Measurements from ENCODE around the gene SHB.

Gene SHB

DNA sequence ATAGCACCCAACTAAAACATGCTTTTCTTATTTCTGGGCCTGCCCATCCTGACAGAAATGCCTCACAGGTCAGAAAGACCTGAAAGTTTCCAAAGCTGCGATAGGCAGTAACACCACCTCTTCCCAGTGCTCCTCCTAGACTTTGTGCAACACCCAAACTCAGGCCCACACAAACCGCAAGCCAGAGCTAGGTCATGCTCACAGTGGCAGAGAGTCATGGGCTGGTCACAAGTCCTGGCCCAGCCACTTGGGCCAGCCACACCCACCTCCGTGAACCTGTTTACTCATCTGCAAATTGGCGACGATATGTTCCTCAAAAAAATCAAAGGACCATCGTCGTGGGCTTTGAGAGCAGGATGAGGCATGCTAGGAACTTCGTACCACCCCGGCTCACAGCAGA lies 121.0 kb downstream of the SHB start:
- no peak for DNase-seq

DNA sequence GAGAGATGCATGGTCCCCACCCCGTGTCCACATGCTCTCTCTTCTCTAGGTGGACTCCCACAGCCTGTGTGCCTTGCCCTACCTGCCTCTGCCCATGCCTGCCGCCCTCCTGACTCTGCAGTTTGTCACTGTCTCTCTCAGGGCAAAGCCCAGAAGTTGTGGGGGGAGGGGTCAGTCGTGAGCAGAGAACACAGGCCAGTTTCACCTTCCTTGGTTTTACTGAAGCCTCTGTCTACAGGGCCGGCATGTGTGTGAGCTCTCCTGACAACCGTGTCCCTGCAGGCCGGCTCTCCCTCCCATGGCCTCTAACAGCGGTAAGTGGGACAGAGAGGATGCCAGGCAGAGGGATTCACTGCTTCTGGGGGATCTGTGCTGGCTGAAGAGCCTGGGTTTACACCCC lies 121.6 kb downstream of the SHB start:
- no peak for DNase-seq

DNA sequence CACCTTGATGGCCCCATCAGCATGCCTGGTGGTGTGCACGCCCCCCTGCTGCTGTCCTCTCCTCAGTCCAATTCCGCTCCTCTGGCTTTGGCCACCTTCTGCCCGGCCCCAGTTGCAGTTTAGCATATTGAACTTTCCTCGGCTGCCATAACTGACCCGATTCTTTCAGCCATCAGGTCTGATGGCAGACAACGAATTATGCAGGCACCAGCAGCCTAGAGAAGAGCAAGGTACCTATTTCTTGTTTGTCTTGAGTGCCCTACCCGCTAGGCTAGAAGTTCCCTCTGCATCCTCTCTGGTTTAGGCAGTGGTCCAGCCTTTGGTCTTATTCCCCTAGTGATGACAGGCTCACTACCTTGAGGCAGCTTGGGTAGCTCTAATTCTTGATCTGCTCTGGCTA lies 122.1 kb downstream of the SHB start:
- no peak for DNase-seq

DNA sequence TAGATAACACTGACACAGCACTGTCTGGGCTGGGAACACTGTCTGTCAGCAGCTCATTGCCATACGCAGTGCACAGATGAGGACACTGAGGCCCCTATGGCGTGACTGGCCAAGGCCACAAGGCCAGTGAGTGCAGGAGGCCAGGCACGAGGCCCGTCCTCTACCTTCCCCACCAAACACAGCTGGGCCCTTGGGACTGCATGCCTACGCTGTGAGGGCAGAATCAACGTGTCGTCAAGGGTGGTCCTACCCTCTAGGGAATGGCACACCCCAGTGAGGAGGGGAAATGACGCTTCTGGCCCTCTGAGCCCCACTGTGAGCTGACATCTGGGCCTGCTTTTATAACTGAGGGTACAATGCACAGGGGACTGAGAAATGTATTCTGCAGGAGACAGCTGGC lies 123.0 kb downstream of the SHB start:
- no peak for DNase-seq

DNA sequence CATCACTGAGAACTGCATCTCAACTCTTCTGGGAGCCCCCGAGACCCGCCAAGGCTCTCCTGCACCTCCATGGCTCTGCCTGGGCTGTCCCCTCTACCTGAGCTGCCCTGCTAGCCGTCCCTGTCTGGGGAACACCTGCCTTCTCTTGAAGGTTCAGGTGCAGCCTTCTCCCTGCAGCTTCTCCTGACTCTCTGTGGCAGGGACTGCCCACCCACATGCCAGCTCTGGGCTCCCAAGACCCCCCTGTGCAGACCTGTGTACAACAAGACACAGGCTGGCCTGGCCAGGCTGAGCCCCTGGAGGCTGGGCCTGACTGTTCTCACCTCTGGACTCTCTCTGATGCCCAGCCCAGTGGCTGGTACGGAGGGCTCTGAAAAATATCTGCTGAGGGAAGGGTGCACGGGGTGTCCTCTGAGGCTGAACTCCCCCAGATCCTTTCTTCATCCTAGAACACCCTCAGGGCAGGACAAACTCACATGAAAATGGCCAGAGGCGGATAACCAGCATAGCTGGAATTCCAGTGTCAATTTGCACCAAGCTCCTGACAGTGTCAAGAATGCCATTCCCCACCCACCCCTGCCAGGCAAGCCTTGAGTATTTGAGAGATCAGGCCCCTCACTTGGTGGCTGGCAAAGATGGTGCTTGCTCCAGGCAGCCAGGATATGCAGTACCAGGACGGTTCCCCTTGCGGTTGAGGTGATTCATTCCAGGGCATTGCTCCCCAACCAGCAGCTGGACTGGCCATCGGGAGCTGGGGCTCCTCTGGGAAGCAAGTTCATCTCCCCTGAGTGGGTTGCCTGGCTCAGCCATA lies 124.2 kb downstream of the SHB start:
- DNase-seq: no peak

DNA sequence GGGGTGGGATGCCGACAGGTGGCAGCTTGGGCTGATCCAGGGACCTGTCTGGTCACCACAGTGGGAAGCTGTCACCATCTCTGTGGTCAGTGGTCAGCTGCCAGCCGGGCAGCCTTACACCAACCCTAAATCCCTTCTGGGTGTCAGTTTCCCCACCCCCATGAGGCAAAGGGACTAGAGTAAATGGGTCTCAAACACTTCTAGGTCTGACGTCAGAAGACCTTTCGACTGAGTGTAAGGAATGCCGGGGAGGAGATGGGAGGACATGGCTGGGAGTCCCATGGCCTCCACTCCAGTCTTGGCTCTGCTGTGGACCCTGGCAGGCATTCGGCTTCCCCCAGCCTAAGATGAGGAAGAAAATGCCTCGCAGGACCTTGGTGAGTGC lies 124.8 kb downstream of the SHB start:
- no peak for DNase-seq

DNA sequence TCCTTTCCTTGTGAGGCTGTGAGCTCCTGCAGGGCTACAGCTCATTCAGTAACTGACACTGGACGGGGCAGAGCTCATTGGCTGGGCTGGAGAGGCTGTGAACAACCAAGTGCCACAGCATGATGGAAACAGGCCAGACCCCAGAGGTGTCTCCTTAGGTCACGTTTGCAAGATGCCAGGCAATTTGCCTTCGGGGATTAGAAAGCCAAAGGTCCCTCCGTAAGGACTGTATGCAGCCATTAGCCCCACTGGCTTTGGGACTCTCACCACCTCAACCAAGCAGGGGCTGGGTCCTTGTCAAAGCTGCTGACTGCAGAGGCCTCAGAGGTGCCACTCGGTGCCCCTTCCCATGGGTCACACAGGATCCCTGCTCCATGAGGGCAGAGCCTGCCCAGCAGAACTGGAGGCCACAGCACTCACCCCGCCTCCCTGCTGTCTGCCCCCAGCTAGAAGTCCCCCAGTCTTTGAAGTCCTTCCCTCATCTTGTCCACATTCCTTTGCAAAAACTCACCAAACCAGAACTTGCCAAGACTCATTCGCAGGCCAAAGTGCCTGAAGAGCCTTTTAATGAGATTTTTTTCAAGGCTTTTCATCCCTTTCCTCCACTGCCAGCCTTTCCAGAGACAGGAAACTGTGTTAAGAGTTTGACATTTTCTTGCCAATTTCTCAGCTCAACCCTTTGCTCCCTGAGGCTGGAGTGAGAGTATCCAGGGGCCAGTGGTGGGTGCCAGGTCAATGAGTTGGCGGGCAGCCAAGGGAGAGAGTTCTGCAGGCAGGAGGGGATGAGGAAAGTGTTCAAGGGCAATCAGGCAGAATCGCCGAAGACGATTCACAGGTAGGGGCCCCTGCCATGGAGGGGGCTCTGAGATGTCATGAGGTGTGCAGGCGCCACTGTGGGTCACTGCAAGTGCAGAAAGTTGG lies 125.4 kb downstream of the SHB start:
- DNase-seq: peak; percentile 74

DNA sequence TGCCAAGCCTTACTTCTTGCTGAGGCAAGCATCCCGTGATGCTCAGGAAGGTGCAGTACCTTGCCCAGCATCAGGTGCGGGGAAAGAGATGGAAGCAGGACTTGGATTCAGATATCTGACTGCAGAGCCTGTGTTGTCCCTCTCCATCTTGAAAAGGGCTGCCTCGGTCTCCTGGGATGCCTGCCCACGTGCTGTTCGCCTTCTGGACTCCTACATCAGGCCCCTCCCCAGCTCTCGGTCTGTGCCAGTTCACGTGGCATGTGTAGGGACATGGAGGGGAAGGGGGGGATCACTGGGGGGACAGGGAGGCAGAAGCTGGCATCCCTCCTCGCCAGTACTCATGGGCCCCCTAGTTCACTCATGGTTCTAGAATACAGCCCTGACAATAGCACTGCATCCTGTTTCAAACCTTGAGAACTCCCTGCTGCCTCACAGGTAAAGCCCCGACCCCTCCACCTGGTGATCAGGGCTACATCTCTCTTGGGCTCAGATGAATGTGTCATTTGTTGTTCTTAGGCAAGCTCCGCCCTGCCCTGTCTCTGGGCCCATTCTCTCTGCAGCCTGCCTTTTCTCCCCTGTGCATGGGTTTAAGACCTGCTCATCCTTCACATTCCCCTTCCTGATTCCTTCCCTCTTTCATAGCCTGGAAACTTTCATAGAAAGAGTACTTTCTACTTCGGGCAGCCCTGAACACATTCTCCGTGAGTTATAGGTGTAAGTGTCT lies 126.2 kb downstream of the SHB start:
- DNase-seq: no peak

DNA sequence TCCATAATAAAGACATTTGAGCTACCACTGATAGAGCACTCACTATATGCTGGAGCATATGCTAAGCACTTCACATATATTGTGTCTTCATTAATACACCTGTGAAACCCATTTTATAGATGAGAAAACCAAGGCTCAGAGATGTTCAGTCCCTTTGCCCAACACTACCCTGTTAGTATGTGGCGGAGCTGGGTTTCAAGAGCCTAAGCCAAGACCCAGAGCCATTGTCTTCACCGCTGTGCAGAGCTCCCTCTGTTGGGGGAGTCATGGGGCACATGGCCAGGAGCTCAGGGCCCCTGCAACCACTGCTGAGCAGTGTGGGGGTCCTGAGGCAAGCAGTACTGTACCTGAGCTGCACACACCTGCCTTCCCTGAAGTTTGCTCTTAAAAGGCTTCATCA lies 127.8 kb downstream of the SHB start:
- DNase-seq: no peak

DNA sequence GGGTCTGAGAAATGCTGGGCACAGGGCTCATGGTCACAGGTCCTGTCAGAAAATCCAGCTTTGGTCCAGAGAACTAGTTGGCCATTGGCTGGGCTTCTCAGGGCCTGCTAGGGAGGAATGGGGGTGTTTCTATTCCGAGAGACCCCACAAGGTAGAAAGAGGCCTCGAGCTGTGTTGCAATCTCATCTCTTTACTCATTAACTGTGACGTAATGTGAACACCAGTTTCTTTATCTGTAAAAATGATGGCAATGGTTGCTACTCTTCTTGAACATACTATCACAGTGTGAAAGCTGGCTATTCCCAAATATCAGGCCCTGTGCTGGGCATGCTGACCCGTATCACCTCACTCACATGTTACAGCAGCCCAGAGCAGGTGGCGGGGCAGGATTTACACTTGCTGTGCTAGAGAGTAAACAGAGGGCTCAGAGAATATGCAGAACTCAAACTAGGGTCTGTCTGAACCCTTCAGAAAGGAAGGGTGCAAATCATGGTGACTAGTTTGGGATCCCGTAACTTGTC lies 129.4 kb downstream of the SHB start:
- DNase-seq: no peak

DNA sequence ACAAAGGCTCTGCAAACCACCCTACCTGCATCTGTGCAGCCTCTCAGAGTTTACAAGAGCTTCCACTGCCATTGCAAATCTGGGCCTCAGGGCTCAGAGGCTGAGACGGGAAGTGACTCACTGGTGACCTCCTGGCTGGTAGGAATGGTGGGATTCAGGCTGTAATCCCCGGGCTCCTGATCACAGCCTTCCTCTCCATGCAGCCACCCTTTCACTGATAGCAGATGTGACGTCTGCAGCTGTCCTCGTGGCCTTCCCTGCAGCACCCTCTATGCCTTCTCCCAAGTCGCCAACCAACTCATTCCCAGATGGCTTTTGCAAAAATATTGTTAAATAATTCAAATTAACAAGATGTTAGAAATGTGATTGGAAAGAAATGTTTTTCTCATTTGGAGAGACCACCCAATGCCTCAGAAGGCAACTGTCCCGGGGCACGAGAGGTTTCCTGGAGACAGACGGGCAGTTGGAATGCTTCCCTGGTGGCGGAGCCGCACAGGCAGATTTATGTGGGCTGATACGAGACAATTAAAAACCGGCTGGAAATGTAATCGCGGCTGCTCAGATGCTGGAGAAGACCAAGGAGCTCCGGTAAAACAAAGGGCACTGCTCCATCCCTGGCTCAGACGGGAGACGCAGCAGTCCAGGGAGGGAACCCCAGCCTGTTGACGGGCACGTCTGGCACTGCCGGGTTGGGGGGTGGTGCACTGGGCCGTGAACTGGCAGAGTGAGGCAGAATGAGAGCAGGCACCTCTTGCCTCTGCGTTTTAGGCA lies 130.7 kb downstream of the SHB start:
- DNase-seq: no peak

DNA sequence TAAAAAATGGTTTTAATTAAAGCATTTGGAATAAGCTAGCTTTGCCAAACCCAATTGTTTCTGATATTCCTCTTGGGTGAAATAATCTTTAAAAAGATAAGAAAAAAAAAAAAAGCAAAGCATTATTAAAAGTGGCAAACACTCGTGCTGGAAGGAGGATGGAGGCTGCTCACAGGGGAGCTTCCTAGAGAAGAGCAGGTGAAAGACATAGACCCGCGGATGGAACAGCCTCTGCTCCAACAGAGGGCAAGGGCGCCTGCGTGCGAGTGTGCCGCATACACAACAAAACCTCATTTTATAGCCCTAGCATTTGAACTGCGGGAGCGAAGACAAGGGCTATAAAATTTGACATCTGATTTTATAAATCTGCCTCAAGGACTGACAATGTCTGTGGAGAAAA lies 131.7 kb downstream of the SHB start:
- DNase-seq: no peak

DNA sequence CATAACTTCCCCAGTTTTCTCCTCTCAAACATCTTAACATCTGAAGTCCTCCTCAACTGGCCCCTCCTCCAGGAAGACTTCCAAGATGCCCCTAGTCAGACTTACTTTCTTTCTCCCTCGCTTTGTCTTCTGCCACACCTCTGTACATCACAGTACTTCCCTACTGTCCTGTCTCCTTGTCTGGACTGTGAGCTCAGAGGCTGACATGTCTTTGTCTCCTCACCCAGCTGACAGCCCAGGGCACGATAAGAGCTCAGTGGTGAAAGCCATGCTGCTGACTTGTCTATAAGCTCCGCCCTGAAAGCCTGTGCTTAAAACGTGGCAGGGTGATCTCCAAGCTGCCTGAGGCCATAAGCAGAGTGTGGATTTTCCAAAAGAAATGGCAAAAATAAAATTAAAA lies 132.1 kb downstream of the SHB start:
- no peak for DNase-seq

DNA sequence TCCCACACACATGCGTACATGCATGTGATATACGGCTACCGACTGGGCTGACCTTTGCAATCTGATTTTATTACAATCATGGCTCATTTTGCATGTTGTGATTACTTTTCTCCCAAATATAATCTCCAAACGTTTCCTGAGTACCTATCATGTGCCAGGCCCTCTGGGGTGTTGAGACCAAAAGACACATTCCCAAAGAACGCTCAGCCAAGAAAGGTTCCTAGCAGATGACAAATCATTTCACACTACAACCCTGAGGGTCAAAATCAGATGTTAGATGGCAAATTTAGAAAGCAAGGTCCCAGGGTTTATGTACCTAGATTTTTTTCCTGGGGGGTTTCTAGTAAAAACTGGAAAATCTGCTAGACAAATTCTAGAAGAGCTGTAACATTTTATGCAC lies 132.7 kb downstream of the SHB start:
- DNase-seq: no peak

DNA sequence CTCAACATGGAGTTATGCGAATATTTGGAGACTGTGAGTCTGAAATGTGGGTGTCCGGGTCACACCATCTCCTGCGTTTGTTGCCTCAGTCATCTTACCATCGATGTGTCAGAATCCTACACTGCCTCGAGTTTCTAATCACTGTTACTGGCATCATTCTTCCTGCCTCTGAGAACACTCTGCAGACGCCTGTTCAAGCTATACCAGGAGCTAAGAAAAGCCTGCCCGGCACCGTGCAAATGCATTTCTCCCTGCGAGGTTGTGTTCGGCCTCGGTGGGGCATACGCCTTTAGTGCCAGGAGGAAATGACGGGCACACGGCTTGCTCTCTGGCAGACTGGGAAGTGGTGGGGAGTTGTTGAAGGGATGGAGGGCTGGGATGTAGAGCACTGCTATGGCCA lies 133.9 kb downstream of the SHB start:
- no peak for DNase-seq

DNA sequence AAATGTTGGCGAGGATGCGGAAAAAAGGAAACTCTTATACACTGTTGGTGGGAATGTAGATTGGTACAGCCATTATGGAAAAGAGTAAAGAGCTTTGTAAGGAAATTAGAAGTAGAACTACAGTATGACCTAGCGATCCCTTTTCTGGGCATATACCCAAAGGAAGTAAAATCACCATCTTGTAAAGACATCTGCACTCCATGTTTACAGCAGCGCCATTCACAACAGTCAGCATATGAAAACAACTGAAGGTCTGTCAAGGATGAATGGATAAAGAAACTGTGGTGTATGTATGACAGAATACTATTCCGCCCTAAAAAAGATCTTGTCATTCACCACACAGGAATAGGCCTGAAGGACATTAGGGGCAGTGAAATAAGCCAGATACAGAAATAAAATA lies 137.4 kb downstream of the SHB start:
- no peak for DNase-seq

DNA sequence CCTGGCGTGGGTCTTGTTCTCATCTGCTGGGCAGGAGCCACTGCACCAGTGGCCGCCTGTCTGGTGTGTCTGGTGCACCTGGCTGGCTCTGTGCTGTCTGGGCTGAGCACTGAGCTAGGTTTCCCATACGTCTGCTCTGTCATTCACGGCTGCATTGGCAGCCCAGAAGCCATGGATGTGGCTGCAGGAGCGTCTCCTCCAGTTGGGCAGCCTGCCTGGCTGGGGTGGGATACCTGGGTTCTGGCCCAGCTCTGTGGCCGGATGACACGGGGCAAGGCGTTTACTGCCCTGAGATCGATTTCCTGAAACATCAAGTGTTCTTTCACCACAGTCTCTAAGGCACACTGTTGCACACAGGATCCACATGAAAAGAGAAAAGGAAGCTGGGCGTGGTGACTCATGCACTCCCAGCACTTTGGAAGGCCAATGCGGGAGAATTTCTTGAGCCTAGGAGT lies 139.6 kb downstream of the SHB start:
- DNase-seq: no peak

DNA sequence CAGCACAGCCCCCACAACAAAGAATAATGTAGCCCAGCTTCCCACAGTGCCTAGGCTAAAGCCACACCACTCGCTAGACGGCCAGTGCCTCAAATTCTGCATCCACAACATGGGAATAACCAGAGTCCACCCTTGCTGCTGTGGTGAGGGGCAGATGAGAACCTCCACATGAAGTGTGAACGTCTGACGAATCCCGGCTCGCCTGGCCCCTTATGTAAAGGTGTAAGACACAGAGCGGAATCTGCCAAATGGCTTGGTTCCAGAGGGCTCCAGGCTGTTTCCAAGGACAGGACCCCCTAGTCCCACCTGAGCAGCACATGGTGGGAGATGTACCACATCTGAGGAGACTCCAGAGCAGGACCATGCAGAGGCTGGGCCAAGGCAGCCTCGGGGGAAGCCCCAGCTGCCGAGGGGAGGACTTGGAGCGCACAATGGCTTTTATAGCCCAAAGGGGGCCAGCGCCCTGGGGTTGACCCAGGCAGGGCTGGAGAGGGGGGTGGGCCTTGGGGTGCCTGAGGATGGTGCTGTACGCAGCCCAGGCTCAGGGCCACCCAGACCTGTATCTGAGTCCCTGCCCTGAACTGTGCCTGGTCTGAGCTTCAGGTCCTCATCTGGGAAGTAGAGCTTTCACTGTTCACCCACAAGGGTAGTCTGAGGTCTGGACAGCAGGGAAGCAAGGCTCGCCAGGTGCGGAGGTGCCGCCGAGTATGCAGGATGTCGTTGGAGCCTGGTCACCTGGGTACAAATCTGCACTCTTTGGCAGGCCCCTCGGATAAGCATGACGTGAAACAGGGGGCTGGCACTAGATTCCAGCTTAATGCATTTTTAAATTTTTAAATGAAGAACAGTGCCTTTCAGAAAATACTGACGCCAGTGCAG lies 140.2 kb downstream of the SHB start:
- DNase-seq: no peak

DNA sequence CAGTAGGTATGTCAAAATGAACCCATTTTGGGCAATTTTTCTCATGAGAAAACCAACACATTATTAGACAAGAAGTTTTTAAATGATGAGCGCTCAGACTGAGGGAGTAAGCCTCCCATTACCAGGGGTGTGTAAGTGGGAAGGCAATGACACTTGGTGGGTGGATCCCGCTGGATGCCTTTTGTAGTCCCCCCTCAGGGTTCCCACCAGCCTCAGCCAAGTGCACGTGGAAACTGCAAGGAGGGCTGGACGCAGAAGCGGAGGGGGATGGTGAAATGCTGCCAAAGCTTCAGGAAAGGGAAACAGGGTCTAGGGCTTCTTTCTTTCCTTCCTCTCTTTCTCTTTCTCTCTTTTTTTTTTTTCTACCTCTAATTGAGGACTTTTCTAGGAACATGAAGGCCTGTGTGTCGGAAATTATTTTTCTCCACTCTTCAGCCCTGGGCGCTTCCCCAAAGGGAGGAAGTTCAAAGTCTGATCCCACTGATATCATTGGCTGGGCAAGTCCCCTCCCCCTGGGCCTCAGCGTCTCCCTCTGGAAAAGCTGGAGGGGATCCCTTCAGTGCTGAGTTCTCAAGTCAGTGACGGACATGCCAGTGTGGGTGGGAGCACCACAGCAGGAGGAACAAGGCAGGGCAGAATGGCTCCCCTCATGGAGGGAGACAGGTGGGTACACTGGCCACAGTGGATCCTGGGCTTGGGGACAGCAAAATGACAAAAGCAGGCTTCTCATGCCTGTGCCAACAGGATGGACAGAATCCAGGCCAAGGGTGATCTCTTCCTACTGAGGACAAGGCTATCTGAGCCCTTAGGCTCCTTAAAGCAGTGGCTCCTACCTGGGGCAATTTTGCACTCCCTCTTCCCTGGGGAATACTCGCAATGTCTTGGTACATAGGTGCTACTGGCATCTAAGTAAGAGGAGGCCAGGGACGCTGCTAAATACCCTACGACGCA lies 141.2 kb downstream of the SHB start:
- no peak for DNase-seq

DNA sequence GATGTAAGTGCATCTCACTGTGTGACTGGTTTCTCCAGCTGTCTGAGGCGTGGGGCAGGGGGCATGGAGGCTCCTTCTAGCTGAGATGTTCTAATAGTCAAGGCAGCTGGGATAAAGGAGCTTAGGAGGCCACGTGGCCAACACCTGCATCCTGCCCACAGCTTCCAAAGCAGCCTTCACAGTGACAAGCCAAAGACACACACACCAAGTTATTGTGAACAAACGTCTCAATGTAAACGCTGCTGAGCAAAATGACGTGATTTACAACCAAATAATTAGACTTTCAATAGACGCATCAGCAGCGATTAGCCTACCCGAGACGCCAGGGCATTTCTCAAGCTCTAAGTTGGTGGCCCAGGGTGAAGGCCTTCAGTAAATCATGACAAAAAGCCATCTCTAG lies 141.9 kb downstream of the SHB start:
- no peak for DNase-seq

Data from femur (tissue), 1 donor.